Measurements from ENCODE around the gene BTRC.
"Not testable (repeated sequence)": the region's sequence is repeated elsewhere in the genome, so short reads cannot be mapped to it uniquely, and the experiment has no call there.

BTRC gene

DNA sequence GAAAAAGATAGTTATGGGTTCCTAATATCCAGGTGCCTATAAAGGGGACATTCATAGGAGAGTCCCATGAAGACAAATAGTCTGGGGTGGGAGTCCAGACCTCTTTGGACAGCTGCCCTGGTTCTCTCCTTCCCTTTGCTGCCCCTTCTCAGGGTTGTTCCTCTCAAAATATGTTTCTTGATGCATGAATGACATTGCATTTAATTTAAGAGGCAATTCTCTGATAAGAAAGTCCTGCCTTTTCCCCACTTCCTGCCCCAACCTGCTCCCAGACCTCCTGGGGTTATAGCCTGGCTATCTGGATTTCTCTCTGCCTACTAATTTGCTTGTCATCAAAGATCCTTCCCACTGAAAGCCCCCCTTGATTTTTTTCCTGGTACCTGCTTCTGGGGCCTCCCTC, 12.5 kb upstream of the BTRC start:
- in situ Hi-C loops (cut with MboI; ENCODE audit: low sequenced_read_pairs), result no loop called here

GRCh38 chr10:101346177-101346576, 7.8 kb upstream of the BTRC start:
- in situ Hi-C loops (cut with MboI; ENCODE audit: low sequenced_read_pairs), result no loop called here

GRCh38 chr10:101351017-101351416, 2.9 kb upstream of the BTRC start:
- in situ Hi-C loops (cut with MboI; ENCODE audit: low sequenced_read_pairs), result no loop called here

GRCh38 chr10:101351477-101351876, 2.5 kb upstream of the BTRC start:
- in situ Hi-C loops (cut with MboI; ENCODE audit: low sequenced_read_pairs), result no loop called here

DNA sequence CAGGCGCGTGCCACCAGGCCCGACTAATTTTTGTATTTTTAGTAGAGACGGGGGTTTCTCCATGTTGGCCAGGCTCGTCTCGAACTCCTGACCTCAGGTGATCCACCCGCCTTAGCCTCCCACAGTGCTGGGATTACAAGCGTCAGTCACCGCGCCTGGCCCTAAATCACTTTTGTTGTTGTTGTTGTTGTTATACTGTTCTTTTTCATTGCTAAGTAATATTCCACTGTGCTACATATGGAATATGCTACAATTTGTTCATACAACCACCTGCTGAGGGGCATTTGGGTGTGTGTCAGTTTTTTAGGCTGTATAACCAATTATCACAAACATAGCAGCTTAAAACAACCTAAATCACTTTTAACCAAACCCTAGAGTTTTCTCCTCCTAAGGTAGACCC, 1.1 kb upstream of the BTRC start:
- in situ Hi-C loops (cut with MboI; ENCODE audit: low sequenced_read_pairs), result not testable (repeated sequence)

- in situ Hi-C loops (cut with MboI; ENCODE audit: low sequenced_read_pairs), result no loop called here
These were observed 535 bp downstream of the BTRC start for GRCh38 chr10:101354328-101355071.

DNA sequence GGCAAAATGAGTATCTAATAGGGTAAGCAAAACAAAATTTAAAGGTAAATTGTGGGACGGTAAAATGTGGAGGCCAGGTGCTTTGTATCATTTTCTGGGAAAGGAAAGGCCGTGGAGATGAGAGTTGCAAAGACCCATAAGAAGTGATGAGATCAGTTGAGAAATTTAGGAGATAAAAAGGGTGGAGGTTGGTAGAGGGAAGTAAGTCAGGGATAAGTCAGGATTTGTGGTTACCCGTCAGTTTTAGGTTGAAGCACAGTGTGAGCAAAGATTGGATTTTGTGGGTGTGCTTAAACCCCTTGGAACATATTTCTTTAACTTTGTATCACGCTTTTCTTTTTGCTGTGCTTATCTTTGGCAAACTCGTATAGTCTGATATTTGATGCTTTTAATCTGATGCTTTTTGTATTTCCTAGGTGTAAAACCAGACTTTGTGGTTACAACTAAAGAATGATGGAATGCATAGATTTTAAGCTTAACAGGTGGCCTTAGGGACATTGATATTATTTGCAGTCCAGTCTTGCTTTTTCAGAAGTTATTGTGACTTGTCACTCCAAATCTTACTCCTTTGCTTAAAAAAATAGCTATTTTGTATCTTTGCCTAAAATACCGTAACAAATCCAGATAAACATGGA, 1.2 kb downstream of the BTRC start:
- in situ Hi-C loops (cut with MboI; ENCODE audit: low sequenced_read_pairs), result no loop called here

GRCh38 chr10:101356132-101356531, 2.2 kb downstream of the BTRC start:
- in situ Hi-C loops (cut with MboI; ENCODE audit: low sequenced_read_pairs), result no loop called here

- in situ Hi-C loops (cut with MboI; ENCODE audit: low sequenced_read_pairs), result no loop called here
These were observed 4.0 kb downstream of the BTRC start for GRCh38 chr10:101357958-101358357.

- in situ Hi-C loops (cut with MboI; ENCODE audit: low sequenced_read_pairs), result no loop called here
These were observed 4.8 kb downstream of the BTRC start for GRCh38 chr10:101358706-101359300.

DNA sequence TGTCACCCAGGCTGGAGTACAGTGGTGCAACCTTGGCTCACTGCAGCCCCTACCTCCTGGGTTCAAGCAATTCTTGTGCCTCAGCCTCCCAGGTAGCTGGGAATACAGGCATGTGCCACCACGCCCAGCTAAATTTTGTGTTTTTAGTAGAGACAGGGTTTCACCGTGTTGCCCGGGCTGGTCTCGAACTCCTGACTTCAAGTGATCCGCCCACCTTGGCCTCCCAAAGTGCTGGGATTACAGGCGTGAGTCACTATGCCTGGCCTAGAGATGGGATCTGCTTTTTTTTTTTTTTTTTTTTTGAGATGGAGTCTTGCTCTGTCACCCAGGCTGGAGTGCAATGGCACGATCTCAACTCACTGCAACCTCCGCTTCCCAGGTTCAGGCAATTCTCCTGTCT, 6.1 kb downstream of the BTRC start:
- in situ Hi-C loops (cut with MboI; ENCODE audit: low sequenced_read_pairs), result not testable (repeated sequence)

DNA sequence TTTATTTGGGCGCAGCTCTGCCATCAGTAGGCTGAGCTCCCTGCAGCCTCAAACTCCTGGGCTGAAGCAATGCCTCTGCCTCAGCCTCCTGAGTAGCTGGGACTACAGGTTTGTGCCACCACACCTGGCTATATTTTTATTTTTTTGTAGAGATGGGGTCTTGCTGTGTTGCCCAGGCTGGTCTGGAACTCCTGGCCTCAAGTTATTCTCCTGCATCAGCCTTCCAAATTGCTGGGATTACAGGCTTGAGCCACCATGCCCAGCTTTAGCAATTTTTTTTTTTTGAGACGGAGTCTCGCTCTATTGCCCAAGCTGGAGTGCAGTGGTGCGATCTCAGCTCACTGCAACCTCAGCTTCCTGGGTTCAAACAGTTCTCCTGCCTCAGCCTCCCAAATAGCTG, 6.9 kb downstream of the BTRC start:
- in situ Hi-C loops (cut with MboI; ENCODE audit: low sequenced_read_pairs), result not testable (repeated sequence)

DNA sequence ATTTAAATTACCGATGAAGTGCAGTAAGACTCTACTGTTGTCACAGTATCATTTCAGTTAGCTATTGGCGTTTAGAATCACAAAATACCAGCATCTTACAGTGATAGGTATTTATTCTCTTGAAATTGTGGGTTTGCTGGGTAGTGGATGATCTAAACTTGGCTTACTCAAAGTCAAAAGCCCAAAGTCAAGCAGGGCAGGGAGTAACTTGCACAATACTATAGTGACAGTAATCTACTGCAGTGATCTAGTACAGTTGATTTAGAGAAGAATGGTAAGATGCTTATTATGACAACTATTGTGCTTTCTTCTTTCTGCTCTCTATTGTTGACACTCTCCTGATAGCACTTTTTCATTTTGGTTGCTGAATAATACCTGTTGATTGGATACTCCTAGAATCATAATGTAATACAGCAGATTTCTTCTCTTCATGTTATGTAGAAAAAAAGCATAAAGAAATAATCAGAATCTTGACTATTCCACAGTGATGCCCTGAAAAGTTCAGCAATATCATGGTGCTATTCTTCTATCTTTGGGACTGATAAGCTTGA, 10.0 kb downstream of the BTRC start:
- in situ Hi-C loops (cut with MboI; ENCODE audit: low sequenced_read_pairs), result no loop called here

GRCh38 chr10:101364721-101365120, 10.8 kb downstream of the BTRC start:
- in situ Hi-C loops (cut with MboI; ENCODE audit: low sequenced_read_pairs), result no loop called here

DNA sequence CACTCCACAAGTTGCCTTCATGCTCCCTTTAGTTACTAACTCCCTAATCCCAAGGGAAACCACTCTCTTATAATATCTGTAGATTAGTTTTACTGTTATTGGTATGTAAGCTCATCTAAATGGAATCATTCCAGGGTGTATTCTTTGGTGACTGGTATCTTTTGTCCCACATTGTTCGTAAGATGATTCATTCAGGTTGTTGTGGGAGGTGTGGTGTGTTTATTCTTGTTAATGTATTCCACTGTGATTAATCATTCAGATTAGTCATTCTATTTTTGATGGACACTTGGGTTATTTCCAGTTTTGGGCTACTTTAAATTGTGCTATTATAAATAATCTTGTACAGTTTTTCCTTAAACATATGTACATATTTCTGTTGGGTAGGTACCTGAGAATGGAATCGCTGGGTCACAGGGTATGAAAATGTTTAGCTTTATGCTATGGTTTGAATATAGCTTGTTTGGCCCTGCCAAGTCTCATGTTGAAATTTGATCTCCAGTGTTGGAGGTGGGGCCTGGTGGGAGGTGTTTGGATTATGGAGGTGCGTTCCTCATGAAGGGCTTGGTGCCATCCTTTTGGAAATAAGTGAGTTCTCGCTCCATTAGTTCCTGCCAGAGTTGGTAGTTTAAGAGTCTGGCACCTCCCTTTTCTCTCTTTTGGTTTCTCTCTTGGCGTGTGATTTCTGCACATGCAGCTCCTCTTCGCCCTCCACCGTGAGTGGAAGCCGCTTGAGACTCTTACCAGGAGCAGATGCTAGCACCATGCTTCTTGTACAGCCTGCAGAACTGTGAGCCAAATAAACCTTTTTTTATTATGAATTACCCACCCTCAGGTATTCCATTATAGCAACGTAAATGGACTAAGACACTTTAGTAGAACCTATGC, 13.8 kb downstream of the BTRC start:
- in situ Hi-C loops (cut with MboI; ENCODE audit: low sequenced_read_pairs), result no loop called here

DNA sequence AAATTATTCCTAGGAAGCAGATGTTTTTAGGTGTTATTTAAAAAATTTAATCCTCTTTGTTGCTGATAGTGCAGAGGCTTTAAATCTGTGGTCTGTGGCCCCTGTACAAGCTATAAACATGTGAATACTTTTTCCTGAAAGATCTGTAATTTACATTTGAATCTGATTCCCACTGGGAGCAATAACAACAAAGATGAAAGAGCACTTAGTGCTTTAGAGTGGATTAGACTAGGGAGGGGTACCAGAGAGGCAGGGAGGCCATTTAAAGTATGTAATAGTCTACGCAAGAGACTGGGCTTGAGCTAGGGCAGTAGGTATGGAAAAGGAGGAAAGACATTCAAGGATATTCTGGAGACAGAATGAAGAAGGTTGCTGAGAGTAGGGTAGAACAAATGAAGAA, 19.1 kb downstream of the BTRC start:
- in situ Hi-C loops (cut with MboI; ENCODE audit: low sequenced_read_pairs), result no loop called here

- in situ Hi-C loops (cut with MboI; ENCODE audit: low sequenced_read_pairs), result not testable (repeated sequence)
These were observed 20.0 kb downstream of the BTRC start for GRCh38 chr10:101373993-101374392.

GRCh38 chr10:101375076-101375475, 21.1 kb downstream of the BTRC start:
- in situ Hi-C loops (cut with MboI; ENCODE audit: low sequenced_read_pairs), result no loop called here

- in situ Hi-C loops (cut with MboI; ENCODE audit: low sequenced_read_pairs), result no loop called here
These were observed 25.8 kb downstream of the BTRC start for GRCh38 chr10:101379663-101380352.

GRCh38 chr10:101380353-101381017, 26.5 kb downstream of the BTRC start:
- in situ Hi-C loops (cut with MboI; ENCODE audit: low sequenced_read_pairs), result no loop called here
